HepG2 (cell line): Measurements from ENCODE around the gene MTCH1.

Experiments used
- CTCF ChIP-seq: sonication (generic); formaldehyde crosslinking; IDR thresholded peaks from 2 replicates; pipeline ENCODE4 v1.5.0; 2020; ENCODE audit warnings: mild to moderate bottlenecking, missing genetic modification reagents, moderate library complexity
- MTA3 ChIP-seq: sonication (generic); formaldehyde crosslinking; IDR thresholded peaks from 2 replicates; pipeline ENCODE4 v1.4.0; 2020; ENCODE audit warnings: missing genetic modification reagents

- no peak for TF ChIP-seq CTCF (CRISPR knock-in tag)
- TF ChIP-seq MTA3, result no peak
These were observed 24.5 kb upstream of the MTCH1 start for GRCh38 chr6:37010402-37010892.
